ENCODE data around the gene EDARADD. TPM values are rescaled to one million over a fixed set of nuclear protein-coding genes. Genes with fewer than 3 reads are reported as not detected.
A peak's percentile ranks its signal among the peaks of the same experiment; 100 is the strongest.

Gene EDARADD
- total and polyA plus RNA-seq, 2 of the 13 experiments (the other 11 are each of a cell fraction or from before 2014, with no cell fraction given), result 0.03 TPM; not detected in 1

DNA sequence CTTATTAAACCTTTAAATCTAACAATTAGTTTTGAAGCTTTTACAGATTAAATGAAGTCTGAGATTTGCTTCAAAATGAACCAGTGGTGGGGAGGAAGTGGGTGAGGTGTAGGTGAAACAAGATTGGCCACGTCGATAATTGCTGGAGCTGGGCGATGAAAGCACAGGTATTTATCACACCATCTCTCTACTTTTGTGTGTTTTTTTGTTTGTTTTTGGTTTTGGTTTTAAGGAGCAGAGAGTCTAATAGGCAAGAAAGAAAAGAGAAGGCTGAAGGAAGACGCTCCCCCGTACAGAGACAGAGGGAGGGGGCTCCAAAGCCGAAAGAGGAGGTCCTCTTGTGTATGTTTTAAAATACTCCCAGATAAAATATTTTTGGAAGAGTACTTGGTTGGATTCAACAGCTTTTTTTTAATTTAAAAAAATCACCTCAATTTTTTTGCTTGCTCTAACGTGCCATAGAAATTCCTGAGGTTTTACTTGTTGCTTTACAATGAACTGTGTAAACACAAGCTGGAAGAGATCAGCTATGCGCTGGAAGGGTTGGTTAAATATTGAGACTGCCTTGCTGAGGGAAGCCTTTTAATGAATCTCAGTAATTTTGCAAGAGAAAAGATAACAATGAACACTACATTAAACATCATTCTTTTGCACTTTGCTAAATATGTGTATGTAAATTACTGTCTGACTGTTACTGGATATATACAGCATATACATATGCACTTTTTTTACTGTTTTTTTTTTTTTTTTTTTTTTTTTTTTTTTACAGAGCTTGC lies 123.0 kb downstream of the EDARADD start (continued):
- TF ChIP-seq, protein P1, sequence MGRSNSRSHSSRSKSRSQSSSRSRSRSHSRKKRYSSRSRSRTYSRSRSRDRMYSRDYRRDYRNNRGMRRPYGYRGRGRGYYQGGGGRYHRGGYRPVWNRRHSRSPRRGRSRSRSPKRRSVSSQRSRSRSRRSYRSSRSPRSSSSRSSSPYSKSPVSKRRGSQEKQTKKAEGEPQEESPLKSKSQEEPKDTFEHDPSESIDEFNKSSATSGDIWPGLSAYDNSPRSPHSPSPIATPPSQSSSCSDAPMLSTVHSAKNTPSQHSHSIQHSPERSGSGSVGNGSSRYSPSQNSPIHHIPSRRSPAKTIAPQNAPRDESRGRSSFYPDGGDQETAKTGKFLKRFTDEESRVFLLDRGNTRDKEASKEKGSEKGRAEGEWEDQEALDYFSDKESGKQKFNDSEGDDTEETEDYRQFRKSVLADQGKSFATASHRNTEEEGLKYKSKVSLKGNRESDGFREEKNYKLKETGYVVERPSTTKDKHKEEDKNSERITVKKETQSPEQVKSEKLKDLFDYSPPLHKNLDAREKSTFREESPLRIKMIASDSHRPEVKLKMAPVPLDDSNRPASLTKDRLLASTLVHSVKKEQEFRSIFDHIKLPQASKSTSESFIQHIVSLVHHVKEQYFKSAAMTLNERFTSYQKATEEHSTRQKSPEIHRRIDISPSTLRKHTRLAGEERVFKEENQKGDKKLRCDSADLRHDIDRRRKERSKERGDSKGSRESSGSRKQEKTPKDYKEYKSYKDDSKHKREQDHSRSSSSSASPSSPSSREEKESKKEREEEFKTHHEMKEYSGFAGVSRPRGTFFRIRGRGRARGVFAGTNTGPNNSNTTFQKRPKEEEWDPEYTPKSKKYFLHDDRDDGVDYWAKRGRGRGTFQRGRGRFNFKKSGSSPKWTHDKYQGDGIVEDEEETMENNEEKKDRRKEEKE (IDR thresholded peaks at IDR 0.05), result no peak
- TF ChIP-seq ZFP82 (CRISPR knock-in tag; IDR thresholded peaks at IDR 0.05; ENCODE audit: borderline replicate concordance) (no peak), ZNF678 (CRISPR knock-in tag; IDR thresholded peaks at IDR 0.05) (no peak), ONECUT2 (CRISPR knock-in tag; IDR thresholded peaks at IDR 0.05) (no peak), CBX1 (IDR thresholded peaks at IDR 0.05; ENCODE audit: low read depth) (no peak), HDAC1 (CRISPR knock-in tag; IDR thresholded peaks at IDR 0.05) (no peak), SP5 (CRISPR knock-in tag; IDR thresholded peaks at IDR 0.05; ENCODE audit: borderline replicate concordance, low read depth) (0 out of 2 replicates have a peak, but pooled peaks have one; percentile 26), GABPA (IDR thresholded peaks at IDR 0.05; ENCODE audit: low read depth, low read length) (no peak), GABPA (CRISPR knock-in tag; IDR thresholded peaks at IDR 0.05; ENCODE audit: low read depth) (peak; percentile 18; the same call in 1 of the 2 replicates), ZNF878 (CRISPR knock-in tag; IDR thresholded peaks at IDR 0.05) (no peak), ZNF329 (CRISPR knock-in tag; IDR thresholded peaks at IDR 0.05; ENCODE audit: low read depth) (no peak), KLF6 (CRISPR knock-in tag; IDR thresholded peaks at IDR 0.05) (no peak), ZNF709 (CRISPR knock-in tag; IDR thresholded peaks at IDR 0.05) (no peak), REL (CRISPR knock-in tag; conservative IDR thresholded peaks at IDR 0.05) (no peak)
- TF ChIP-seq, protein P2, sequence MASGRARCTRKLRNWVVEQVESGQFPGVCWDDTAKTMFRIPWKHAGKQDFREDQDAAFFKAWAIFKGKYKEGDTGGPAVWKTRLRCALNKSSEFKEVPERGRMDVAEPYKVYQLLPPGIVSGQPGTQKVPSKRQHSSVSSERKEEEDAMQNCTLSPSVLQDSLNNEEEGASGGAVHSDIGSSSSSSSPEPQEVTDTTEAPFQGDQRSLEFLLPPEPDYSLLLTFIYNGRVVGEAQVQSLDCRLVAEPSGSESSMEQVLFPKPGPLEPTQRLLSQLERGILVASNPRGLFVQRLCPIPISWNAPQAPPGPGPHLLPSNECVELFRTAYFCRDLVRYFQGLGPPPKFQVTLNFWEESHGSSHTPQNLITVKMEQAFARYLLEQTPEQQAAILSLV (CRISPR knock-in tag; IDR thresholded peaks at IDR 0.05; ENCODE audit: borderline replicate concordance), result no peak
- TF ChIP-seq, protein P3, sequence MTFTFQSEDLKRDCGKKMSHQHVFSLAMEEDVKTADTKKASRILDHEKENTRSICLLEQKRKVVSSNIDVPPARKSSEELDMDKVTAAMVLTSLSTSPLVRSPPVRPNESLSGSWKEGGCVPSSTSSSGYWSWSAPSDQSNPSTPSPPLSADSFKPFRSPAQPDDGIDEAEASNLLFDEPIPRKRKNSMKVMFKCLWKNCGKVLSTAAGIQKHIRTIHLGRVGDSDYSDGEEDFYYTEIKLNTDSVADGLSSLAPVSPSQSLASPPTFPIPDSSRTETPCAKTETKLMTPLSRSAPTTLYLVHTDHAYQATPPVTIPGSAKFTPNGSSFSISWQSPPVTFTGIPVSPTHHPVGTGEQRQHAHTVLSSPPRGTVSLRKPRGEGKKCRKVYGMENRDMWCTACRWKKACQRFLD (CRISPR knock-in tag; IDR thresholded peaks at IDR 0.05; ENCODE audit: borderline replicate concordance), result no peak
- TF ChIP-seq, protein P4, sequence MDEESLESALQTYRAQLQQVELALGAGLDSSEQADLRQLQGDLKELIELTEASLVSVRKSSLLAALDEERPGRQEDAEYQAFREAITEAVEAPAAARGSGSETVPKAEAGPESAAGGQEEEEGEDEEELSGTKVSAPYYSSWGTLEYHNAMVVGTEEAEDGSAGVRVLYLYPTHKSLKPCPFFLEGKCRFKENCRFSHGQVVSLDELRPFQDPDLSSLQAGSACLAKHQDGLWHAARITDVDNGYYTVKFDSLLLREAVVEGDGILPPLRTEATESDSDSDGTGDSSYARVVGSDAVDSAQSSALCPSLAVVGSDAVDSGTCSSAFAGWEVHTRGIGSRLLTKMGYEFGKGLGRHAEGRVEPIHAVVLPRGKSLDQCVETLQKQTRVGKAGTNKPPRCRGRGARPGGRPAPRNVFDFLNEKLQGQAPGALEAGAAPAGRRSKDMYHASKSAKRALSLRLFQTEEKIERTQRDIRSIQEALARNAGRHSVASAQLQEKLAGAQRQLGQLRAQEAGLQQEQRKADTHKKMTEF (CRISPR knock-in tag; IDR thresholded peaks at IDR 0.05), result no peak
- TF ChIP-seq, protein P5, sequence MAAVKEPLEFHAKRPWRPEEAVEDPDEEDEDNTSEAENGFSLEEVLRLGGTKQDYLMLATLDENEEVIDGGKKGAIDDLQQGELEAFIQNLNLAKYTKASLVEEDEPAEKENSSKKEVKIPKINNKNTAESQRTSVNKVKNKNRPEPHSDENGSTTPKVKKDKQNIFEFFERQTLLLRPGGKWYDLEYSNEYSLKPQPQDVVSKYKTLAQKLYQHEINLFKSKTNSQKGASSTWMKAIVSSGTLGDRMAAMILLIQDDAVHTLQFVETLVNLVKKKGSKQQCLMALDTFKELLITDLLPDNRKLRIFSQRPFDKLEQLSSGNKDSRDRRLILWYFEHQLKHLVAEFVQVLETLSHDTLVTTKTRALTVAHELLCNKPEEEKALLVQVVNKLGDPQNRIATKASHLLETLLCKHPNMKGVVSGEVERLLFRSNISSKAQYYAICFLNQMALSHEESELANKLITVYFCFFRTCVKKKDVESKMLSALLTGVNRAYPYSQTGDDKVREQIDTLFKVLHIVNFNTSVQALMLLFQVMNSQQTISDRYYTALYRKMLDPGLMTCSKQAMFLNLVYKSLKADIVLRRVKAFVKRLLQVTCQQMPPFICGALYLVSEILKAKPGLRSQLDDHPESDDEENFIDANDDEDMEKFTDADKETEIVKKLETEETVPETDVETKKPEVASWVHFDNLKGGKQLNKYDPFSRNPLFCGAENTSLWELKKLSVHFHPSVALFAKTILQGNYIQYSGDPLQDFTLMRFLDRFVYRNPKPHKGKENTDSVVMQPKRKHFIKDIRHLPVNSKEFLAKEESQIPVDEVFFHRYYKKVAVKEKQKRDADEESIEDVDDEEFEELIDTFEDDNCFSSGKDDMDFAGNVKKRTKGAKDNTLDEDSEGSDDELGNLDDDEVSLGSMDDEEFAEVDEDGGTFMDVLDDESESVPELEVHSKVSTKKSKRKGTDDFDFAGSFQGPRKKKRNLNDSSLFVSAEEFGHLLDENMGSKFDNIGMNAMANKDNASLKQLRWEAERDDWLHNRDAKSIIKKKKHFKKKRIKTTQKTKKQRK (IDR thresholded peaks at IDR 0.05; ENCODE audit: low read length), result no peak
- TF ChIP-seq, protein P6, sequence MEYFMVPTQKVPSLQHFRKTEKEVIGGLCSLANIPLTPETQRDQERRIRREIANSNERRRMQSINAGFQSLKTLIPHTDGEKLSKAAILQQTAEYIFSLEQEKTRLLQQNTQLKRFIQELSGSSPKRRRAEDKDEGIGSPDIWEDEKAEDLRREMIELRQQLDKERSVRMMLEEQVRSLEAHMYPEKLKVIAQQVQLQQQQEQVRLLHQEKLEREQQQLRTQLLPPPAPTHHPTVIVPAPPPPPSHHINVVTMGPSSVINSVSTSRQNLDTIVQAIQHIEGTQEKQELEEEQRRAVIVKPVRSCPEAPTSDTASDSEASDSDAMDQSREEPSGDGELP (IDR thresholded peaks at IDR 0.05; ENCODE audit: borderline replicate concordance, low read depth), result peak; percentile 35; the same call in 1 of the 2 replicates

Data from HepG2 (cell line).